SU-DHL-6 (cell line): ENCODE results near the gene TEC.

Experiments
- H2AFZ ChIP-seq: fragments of 200-600 bp; sonication (generic); 2 replicates; pipeline ENCODE4 v1.6.1; 2014; ENCODE audit warnings: low read depth, mild to moderate bottlenecking, moderate library complexity, mixed read lengths, antibody characterized with exemption, low read length; ENCODE audit not compliant: severe bottlenecking
- H3F3A ChIP-seq: fragments of 200-600 bp; shearing (Covaris generic); 2 replicates; pipeline ENCODE4 v1.6.0; 2016; ENCODE audit warnings: antibody characterized with exemption, mild to moderate bottlenecking; ENCODE audit not compliant: insufficient read depth
- H3K27ac ChIP-seq: fragments of 200-600 bp; sonication (generic); 2 replicates; pipeline ENCODE4 v1.5.1; 2016; ENCODE audit warnings: low read depth, mild to moderate bottlenecking, low read length, moderate library complexity, mixed read lengths
- H3K27me3 ChIP-seq: fragments of 200-600 bp; sonication (generic), shearing (Covaris generic); 2 replicates; pipeline ENCODE4 v1.6.0; 2014; ENCODE audit warnings: mild to moderate bottlenecking, low read length
- H3K36me3 ChIP-seq: fragments of 200-600 bp; sonication (generic); 2 replicates; pipeline ENCODE4 v1.6.1; 2014; ENCODE audit warnings: mild to moderate bottlenecking, low read length, mixed read lengths
- H3K4me2 ChIP-seq: fragments of 300-600, 200-600 bp; shearing (Covaris generic), sonication (generic); 2 replicates; pipeline ENCODE4 v1.6.0; 2014; ENCODE audit warnings: low read length, low read depth, mild to moderate bottlenecking; ENCODE audit not compliant: poor library complexity, severe bottlenecking
- H3K4me3 ChIP-seq: fragments of 200-600 bp; sonication (generic); 2 replicates; pipeline ENCODE4 v1.5.1; 2014; ENCODE audit warnings: antibody characterized with exemption, low read length, mild to moderate bottlenecking, mixed read lengths; ENCODE audit not compliant: insufficient read depth, poor library complexity, severe bottlenecking
- H3K79me2 ChIP-seq: fragments of 200-600 bp; sonication (generic); 2 replicates; pipeline ENCODE4 v1.6.1; 2014; ENCODE audit warnings: mild to moderate bottlenecking, low read length, moderate library complexity; ENCODE audit not compliant: insufficient read depth
- H3K9ac ChIP-seq: fragments of 200-600 bp; sonication (generic); 2 replicates; pipeline ENCODE4 v1.7.0; 2014; ENCODE audit warnings: mild to moderate bottlenecking, low read length
- H3K9me2 ChIP-seq: fragments of 200-600 bp; sonication (generic); replicated peaks from 2 replicates; pipeline ENCODE4 v1.6.1; 2014; ENCODE audit warnings: low read length; ENCODE audit not compliant: insufficient read depth
- H3K9me3 ChIP-seq: fragments of 200-600 bp; sonication (generic); 2 replicates; pipeline ENCODE4 v1.6.1; 2014; ENCODE audit warnings: low read length, mixed read lengths; ENCODE audit not compliant: insufficient read depth
- H4K20me1 ChIP-seq: fragments of 200-600 bp; sonication (generic); 2 replicates; pipeline ENCODE4 v1.6.1; 2014; ENCODE audit warnings: low read depth, mild to moderate bottlenecking, antibody characterized with exemption, low read length, moderate library complexity, mixed read lengths
- CTCF ChIP-seq: fragments of 200-600 bp; sonication (generic); IDR thresholded peaks from one replicate; pipeline ENCODE4 v1.5.1; 2017; ENCODE audit warnings: antibody characterized with exemption, mild to moderate bottlenecking, low read length, moderate library complexity; ENCODE audit not compliant: insufficient read depth, poor library complexity, severe bottlenecking
- EZH2phosphoT487 ChIP-seq: fragments of 200-600 bp; sonication (generic), shearing (Covaris generic); conservative IDR thresholded peaks from 2 replicates; pipeline ENCODE4 v1.6.1; 2018; ENCODE audit warnings: mild to moderate bottlenecking, antibody characterized with exemption, low read length, moderate library complexity, mixed read lengths

TEC gene

GRCh38 chr4:48242511-48243195 is 27.0 kb downstream of the TEC start:
- H3K27ac ChIP-seq, result peak overlapping the region; percentile 41; the same call in 1 of the 2 replicates

GRCh38 chr4:48241731-48242130 is 27.9 kb downstream of the TEC start:
- Histone ChIP-seq H4K20me1 (no peaks in the 10 kb centered on the region), H3K9me2 (no peaks in the 10 kb centered on the region), H3K9me3 (no peaks in the 10 kb centered on the region), H2AFZ (no peak overlapping the region), H3K27ac (no peak overlapping the region), H3K4me2 (no peak overlapping the region), H3K4me3 (no peak overlapping the region), H3F3A (peaks cover 4% of the 10 kb centered on the region), H3K9ac (no peak overlapping the region), H3K27me3 (no peaks in the 10 kb centered on the region), H3K79me2 (peaks cover 100% of the 10 kb centered on the region), H3K36me3 (peaks cover 9% of the 10 kb centered on the region; the same call in 1 of the 2 replicates)
- TF ChIP-seq CTCF, result no peak
- TF ChIP-seq EZH2phosphoT487, result no peak

More at GRCh38 chr4:48242511-48243195, 27.0 kb downstream of the TEC start:
- Histone ChIP-seq H3K9me3 (no peaks in the 10 kb centered on the region), H3K4me3 (no peak overlapping the region), H3K36me3 (peaks cover 16% of the 10 kb centered on the region; the same call in 1 of the 2 replicates), H3K27me3 (no peaks in the 10 kb centered on the region), H3K4me2 (peak overlapping the region; percentile 16), H4K20me1 (peaks cover 8% of the 10 kb centered on the region; the same call in 1 of the 2 replicates), H3K9me2 (no peaks in the 10 kb centered on the region), H2AFZ (no peak overlapping the region), H3K79me2 (peaks cover 100% of the 10 kb centered on the region), H3K9ac (no peak overlapping the region), H3F3A (peaks cover 9% of the 10 kb centered on the region)
- TF ChIP-seq EZH2phosphoT487 (no peak), CTCF (no peak)

DNA sequence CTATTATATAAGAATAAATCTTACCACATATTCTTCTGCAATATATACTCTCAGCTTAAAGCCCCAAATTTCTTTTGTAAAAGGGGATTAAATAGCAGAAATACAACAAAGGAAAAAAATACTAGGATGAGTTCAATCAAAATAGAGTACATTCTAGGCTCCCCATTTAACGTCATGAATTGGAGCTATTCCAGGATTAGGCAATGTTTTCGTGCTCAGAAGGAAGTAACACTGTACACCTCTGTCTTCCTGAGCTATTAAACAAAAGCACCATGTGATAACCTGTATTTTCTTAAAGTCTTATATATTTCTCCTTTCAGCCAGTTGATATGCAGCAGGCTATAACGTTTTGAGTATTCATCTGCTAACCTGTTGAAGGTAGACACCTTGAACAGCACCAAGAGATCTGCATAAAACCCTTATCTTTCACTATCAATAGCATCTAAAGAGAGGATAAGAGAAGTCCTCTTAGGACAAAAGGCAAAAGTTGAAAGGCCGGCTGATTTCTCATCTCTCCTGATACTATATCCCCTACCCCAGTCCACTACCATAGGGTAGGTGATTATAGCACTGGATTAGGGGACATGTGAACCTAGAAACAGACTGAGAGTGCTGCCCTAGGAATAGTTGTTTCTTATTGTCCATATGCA is 31.5 kb downstream of the TEC start:
- H2AFZ ChIP-seq, result no peak overlapping the region
- no peaks in the 10 kb centered on the region for H3K9me2 ChIP-seq
- no peak overlapping the region for H3K4me3 ChIP-seq
- H3K9ac ChIP-seq, result no peak overlapping the region
- H3K4me2 ChIP-seq, result peak overlapping the region; percentile 21
- no peaks in the 10 kb centered on the region; the same call in 1 of the 2 replicates for H4K20me1 ChIP-seq
- peaks cover 2% of the 10 kb centered on the region for H3F3A ChIP-seq
- 0 out of 2 replicates have a peak, but pooled peaks cover 5% of the 10 kb centered on the region for H3K36me3 ChIP-seq
- H3K27ac ChIP-seq, result 0 out of 2 replicates have a peak overlapping the region, but pooled peaks have one; percentile 18
- no peaks in the 10 kb centered on the region for H3K9me3 ChIP-seq
- no peak for TF ChIP-seq EZH2phosphoT487
- TF ChIP-seq CTCF, result no peak
- no peaks in the 10 kb centered on the region for H3K27me3 ChIP-seq
- peaks cover 100% of the 10 kb centered on the region for H3K79me2 ChIP-seq
